GOT3 (cell line): Measurements from ENCODE around the gene SFTPA2.
"Not testable (repeated sequence)": the region's sequence is repeated elsewhere in the genome, so short reads cannot be mapped to it uniquely, and the experiment has no call there.

Experiments
- DNase-seq: peaks from one replicate; lab custom pipeline; 2025; ENCODE audit warnings: mixed read lengths; lab: John Stamatoyannopoulos, UW

Gene SFTPA2

DNA sequence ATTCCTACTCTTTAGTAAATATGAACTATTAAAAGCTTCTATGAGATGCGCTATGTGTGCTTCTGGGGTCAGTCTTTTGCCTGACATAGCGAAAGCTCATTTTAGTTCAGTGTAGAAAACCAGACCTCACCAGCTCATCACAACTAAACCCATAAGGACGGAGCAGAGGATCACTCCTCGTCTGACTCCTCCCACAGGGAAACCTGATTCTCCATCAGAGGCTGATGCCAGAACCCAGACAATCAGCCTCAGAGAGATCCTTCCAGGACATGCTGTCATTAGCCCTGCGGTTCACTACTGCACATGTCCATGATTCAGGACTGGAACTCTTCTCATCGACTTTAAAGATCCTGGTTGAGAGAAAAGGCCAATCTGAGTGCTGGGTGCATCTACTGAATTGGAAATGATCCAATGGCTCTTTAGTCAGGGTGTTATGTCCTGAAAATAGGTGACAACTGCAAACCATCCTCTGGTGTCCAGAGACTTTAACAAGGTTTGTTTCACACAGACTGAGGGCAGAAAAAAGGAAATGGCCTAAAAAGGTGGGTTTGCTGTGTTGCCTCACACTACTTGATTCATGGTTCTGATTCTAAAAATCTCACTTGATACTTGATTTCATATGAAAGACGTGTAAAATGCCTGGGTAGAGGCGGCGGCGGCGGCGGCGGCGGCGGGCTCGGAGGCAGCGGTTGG is 48.2 kb downstream of the SFTPA2 start, which contains the start of gene EIF5AL1:
Gene EIF5AL1 (plus strand): TSS at position 643 of the 693 bp plus-strand sequence. CDS start 117 bp downstream, outside the sequence.
- DNase-seq, result not testable (repeated sequence)

DNA sequence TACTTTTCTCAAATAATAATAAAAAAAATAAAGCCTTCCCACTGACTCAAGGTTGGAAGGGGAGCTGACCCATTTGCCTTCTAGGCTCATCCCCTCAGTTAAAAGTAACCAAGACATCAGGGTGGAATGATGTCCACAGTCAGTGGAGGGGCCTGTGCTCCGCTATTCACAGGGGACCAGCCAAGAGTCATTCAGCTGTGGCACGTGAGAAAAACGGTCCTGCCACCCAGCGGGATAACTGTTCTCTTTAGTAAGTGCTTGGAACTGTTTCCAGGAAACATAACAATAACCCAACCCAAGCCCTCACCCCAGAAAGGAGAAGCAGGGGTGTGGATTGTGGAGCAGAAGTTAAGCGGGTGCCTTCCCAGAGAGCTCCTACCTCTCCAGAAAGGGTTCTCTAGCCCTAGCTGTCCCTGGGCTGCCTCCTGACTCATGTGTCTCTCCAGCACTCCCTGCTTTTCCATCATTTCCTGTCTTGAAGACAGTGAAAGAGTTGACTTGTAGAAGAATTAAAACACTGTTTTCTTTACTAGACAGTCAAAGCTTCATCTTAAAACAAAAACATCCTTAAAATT is 50.2 kb downstream of the SFTPA2 start:
- not testable (repeated sequence) for DNase-seq

GRCh38 chr10:79509306-79509933 is 50.8 kb downstream of the SFTPA2 start:
- not testable (repeated sequence) for DNase-seq

DNA sequence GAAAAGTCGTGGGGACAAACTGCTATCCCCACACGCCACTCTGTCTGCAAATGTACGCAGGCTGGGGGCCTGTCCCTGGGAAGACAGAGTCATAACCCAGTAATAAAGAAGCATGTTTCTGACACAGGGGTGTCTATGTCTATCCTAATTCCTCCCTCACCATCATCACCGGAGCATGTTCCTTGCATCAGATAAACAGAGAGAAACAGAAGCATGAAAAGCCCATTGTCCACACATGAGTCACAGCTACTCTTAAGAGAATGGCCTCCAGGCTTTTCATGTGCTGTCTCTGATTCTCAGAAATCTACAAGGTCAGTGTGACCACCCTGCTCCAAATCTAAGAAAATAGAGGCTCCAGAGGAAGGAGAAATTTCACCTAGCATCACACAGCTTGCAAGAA is 52.0 kb downstream of the SFTPA2 start:
- not testable (repeated sequence) for DNase-seq

GRCh38 chr10:79507440-79508167 is 52.6 kb downstream of the SFTPA2 start:
- DNase-seq, result no peak
